Breast epithelium (tissue), 3 donors: ENCODE data around the gene MAP10.

ENCODE experiments used
- CTCF ChIP-seq, 3 donors: fragments of 450-650 bp; IDR thresholded peaks; one replicate each; pipeline ENCODE4 v1.5.1; 2016 to 2017; ENCODE audit warnings: antibody characterized with exemption in 3 of 3, mild to moderate bottlenecking in 3 of 3, moderate library complexity in 3 of 3
- POLR2A ChIP-seq: fragments of 450-650 bp; IDR thresholded peaks from one replicate; pipeline ENCODE4 v1.6.1; 2016; ENCODE audit warnings: antibody characterized with exemption, mild to moderate bottlenecking, moderate library complexity
- POLR2AphosphoS5 ChIP-seq, 3 donors: sonication (generic); formaldehyde crosslinking; IDR thresholded peaks; one replicate each; pipeline ENCODE4 v1.6.1; 2017; ENCODE audit warnings: antibody characterized with exemption in 3 of 3

DNA sequence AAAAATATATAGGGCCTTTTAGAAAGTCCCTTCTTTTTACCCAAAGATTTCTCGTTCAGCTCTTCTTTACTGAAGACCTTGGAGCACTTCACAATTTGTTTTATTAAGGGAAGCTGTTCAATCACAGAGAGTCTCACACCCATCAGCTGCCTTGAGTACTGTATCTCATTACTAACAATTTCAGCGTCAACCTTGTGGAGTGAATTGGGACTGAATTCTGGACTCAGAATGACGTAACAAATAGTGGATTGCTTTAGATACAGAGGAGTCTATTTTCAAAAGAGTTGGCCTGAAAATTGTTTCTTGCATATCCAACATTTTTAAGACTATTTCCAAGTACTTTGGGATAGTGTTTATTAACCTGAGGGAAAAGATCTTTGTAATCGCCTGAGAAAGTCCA, 7.9 kb downstream of the MAP10 start:
- TF ChIP-seq CTCF (IDR thresholded peaks at IDR 0.05), result no peak
- TF ChIP-seq POLR2AphosphoS5 (IDR thresholded peaks at IDR 0.05), result no peak
- TF ChIP-seq POLR2A, result no peak
